HG03139 (cell line): ENCODE measurements around the gene HINT1.
"Not testable (repeated sequence)": the region's sequence is repeated elsewhere in the genome, so short reads cannot be mapped to it uniquely, and the experiment has no call there.

Source experiments
- ATAC-seq: cut with Tn5 transposase; IDR thresholded peaks from one replicate; pipeline ENCODE4 v1.9.1; 2021; ENCODE audit not compliant: unreplicated experiment

HINT1 gene

DNA sequence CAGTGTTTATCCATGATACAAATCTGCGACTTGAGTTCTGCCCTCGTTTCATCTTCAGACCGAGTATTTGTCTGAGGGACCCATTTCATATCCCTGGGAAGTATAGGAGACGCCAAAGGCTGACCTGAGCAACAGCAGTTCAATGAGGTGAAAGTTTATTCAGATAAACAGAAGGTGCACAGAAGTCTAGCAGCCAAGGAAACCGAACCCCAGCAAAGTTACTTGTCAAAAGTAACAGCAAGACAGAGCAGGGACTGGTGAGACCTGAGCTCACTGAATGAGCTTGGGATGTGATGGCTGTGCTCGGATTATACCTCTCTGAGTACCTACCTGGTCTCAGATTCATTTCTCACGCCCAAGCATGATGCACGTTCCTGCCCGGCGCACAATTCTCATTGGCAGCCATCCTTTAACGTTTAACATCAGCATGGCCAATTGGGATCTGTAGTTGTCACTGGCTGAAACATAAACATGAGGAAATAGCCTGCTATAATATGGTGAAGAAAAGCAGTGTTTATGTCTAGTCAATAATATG is 6.3 kb upstream of the HINT1 start:
- no peak for ATAC-seq

DNA sequence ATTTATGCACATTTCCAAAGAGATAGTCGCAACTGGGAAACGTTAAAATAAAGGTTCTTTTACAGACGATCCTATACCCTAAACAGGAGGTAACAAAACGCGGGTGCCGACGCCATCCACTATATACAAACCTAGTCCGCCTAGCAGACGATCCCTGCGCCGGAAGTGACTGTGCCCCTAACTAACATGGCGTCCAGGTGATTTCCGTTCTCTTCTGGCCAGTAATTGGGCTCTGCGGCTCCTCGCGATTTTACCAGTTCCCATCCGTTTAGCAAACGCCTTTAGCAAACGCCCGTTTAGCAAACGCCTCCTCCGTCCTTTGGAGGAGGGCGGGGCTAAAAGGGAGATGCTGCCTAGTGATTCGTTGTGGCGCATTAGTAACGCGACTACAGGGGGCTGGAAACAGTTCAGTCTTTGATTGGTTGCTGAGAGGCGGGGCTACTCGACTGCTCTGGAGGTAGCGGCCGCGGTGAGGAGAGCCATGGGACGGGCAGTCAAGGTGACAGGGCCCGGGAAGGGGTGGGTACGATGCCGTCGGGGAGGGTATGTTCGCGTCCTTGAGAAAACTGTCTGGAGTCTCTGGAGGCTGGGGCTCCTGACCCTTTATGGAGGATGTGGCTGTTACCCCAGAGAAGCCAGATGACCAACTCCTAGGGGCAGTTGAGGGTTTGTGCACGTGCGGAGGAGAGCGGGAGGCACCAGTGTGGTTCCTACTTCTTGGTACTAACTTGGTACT is 5.7 kb upstream of the HINT1 start, which contains the start of gene LYRM7:
LYRM7 (plus strand) TSS at position 405 of the 736 bp plus-strand sequence; CDS start at position 482, 77 bp downstream.
- ATAC-seq = peak; percentile 97

DNA sequence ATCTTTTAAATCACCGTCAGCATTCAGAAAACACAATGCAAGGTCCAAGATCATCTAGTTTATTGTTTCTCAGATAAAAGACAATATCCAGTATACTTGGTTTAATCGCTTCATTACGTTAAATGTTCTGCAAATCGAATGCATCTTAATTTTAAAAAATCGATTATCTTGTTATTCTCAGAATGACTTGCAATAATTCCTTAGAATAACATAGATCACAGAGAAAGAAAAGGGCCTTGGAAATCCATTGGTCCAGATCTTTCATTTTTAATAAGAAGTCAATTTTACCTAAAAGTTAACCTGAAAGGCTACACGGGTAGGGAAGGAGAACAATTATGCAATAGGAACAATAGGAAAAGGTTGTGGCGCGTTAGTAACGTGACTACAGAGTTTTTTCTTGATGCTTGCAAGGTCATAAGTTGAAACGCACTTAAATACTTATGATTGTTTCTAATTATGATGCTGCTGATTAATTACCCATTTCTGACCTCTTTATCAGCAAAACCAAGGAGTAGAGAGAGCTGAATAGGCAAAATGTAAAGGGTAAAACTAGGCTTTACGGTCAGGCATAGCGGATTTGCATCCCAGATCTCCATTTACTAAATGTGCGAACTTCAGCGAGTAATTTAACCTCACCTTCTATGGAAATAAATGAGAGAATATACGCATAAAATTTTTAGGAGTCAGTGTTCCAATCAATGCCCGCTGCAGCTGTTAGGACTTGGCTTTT is 4.9 kb upstream of the HINT1 start:
- no peak for ATAC-seq

DNA sequence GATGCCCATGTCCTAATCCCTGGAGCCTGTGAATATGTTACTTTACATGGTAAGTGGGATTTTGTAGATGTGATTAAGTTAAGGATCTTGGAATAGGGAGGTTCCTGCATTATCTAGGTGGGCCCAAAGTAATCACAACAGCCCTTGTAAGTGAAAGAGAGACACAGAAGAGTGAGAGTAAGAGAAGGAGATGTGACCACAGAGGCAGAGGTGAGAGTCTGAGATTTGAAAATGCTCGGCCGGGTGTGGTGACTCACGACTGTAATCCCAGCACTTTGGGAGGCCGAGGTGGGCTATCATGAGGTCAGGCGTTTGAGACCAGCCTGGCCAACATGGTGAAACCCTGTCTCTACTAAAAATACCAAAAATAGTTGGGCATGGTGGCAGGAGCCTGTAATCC is 2.6 kb upstream of the HINT1 start:
- no peak for ATAC-seq

DNA sequence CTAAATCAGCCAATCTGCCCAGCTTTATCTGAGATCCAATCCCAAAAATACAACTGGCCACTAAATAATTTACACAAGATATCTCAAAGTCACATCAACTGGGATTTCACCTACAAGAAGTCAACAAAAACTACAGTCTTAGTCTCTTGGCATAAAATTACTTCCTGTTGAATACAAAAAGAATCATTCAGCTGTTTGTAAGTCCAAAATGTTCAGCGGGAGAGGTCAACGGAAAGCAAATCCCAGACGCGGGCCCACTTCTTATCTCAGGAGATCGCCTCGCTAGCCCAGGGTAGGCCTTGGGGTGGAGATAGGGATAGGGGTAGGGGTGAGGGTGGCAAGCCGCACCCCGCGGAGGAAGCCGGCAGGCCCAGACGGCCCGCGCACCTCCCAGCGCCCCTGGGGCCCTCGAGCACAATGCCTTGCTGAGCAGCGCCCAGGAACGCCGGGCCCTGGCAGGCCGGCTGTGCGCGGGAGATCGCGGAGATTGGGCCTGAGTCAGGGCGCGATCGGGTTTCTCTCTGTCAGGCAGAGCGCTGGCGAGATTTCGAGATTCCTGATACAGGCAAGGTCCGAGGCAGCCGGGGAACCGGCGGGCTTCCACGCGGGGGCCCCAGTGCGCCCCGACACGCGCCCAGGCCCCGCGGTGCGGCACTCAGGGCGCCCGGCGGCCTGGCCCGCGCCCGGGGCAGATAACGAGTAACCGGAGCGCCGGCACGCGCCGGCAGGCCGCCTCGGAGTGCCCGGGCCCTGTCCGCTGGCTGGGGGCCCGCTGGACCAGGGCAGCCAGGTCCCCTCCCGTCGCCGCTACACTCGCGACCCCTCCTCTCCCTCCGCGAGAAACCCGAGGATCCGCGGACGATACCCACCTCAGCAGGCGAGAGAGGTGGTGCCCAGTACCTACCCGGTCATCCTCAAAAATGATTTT is 601 bp downstream of the HINT1 start:
- peak; percentile 60 for ATAC-seq

DNA sequence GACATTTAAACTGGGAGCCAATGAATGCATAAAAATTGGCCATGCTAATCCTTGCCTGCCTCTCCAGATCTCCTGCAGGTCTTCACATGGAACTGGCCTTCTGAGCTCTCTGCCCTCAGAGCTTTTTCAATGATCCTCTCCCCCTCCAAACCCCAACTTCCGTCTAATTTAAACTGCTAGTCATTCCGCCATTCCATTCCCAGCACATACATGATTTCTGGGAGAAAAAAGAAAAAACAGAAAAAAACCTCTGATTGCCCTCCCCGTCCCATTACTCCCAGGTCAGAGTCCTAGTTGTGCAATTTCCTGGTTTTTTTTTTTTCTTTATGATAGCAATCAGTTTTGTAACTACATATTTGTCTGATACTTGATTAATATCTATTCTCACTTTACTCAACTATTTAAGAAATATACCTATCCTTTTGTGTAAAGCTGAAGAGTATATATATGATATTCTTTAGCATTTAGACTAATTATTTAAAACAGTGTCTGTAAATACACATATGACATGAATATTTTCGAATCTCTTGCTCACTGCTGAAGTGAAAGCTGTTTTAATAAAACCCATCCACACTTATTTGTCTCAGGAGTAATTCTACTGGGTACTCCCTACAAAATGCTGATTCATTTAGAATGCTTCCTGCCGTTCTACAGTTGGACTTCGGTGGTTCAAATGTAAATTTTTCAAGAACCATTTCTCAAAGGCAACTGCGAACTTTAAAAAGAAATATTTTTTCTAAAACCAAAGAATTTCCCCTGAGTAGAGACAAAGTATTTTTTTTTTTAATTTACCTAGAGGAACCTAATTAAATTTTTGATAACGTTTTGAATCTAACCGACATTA is 1.6 kb downstream of the HINT1 start:
- no peak for ATAC-seq

DNA sequence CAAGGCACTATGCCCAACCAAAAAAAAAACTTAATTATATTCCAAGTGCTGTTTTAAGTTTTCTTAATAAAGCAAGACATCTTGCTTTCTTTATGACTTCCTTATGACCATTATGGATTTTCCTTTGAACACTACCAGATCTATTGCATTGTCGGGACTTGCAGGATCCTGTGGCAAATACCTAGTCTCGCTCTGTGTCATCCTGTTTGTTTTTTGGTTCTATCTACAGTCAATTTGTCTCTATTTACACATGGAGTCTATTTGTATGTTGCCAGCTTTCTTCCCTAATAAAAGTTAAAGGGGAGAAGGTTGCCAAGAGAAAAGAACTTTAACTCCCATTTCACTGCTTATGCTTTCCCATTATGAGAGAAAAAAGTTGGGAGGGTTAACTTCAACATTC is 4.9 kb downstream of the HINT1 start:
- no peak for ATAC-seq

DNA sequence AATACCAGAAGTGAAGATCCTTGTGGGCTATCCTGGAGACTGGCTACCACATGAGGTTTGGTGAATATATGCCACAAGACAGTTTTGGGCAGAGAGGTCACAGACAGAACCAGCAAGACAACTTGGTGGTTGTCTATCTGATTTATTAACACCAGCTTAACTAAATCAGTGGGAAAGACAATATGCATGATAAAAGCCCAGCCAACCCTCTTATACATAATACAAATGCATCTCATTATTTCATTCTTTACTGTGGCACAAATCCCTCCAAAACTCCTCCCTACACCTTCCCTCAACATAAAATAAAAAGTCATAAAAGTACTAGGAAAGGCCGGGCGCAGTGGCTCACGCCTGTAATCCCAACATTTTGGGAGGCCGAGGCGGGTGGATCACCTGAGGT is 8.1 kb downstream of the HINT1 start:
- ATAC-seq = no peak

DNA sequence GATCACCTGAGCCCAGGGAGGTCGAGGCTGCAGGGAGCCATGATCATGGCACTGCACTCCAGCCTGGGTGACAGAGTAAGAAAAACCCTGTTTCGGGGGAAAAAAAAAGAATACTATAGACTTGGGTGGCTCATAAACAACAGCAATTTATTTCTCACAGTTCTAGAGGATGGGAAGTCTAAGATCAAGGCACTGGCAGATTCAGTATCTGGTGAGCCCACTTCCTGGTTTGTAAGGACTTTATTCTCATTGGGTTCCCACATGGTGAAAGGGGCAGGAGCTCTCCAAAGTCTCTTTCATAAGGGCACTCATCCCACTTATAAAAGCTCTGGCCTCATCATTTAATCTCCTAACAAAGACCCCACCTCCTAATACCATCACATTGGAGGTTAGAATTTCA is 8.7 kb downstream of the HINT1 start:
- ATAC-seq = no peak

DNA sequence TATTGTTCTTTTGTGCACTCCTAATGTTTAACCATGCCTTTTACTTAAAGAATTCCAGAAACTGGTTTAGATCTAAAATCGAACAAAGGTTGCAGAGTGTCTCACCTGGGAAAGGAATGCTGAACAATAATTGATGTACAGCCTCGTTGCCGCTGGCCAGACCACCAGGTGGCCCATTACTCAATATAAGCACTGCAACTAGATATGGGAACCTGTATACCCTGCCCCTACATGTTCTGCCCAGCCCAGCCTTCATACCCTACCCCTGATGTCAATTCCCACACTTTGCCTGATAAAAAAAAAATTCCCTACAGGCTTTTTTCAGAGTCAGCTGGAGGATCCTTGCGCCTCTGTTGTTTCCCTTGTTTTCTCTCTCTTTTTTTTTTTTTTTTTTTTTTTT is 13.8 kb downstream of the HINT1 start:
- ATAC-seq = no peak

DNA sequence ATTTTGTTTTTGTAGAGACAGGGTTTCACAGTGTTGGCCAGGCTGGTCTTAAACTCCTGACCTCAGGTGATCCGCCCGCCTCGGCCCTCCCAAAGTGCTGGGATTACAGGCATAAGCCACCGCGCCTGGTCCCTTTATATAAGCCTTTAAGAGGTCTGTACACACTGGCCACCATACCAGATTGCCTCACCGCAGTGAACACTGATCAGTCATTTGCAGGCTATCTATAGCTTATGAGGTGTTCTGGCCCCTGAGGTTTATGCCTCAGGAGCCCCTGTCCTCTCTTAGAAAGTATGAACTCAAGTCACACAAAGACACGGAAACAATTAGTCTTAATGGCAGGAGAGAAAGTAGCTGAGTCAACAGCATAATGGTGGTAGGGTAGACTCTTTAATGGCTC is 14.6 kb downstream of the HINT1 start:
- no peak for ATAC-seq

DNA sequence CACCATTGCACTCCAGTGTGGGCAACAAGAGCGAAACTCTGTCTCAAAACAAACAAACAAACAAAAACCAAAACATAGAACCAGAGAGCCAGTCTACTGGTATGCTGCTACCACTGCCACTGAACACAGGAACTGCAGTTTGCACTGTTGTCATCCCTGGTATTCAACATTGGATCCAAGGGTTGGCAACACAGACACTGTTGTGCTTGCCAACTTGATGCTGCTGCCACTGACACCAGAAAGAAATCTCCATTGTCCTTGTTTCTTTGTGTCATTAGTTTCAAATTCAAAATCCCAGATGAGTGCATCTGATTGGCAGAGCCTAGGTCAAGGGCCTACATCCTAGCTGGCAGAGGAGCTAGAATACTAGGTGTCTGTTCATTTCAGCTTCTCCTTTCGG is 16.2 kb downstream of the HINT1 start:
- no peak for ATAC-seq

DNA sequence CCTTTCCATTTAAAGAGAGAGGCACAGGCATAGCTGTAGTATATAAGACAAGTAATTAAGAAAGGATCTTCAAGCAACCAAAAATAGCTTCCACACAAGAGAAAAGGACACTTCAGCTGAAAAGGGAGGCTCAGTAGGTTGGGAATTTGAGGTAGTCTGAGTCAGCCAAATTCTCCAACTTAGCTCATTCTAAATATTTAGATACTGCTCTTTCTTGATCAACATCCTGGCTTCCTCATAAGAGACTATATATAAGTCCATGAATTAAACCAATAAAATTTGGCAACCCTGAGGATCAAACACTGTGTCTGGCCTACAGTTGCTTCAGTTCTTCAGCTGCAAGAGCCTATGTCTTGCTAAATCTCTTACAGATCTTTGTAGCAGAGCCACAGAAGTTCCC is 17.8 kb downstream of the HINT1 start:
- ATAC-seq = no peak

DNA sequence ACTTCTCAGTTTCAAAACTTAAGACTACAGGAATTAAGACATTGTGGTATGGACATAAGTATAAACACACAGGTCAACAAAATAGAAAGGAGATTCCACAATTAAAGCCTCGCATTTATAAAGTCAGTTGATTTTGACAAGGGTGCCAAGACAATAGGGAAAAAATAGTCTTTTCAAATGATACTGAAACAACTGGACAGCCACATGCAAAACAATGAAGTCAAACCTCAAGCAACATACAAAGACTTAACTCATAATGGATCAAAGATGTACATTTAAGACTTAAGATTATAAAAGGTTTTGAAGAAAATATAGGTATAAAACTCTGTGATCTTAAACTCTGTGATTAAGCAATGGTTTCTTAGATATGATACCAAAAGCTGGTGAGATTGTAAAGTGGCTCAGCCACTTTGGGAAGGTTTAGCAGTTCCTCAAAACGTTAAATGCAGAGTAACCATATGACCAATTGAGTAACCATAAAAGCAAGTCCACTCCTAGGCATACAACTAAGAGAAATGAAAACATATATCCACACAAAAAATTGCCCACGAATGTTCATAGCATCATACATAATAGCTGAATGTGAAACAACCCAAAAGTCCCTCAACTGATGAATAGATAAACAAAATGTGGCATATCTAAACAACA is 22.0 kb downstream of the HINT1 start:
- ATAC-seq = no peak

DNA sequence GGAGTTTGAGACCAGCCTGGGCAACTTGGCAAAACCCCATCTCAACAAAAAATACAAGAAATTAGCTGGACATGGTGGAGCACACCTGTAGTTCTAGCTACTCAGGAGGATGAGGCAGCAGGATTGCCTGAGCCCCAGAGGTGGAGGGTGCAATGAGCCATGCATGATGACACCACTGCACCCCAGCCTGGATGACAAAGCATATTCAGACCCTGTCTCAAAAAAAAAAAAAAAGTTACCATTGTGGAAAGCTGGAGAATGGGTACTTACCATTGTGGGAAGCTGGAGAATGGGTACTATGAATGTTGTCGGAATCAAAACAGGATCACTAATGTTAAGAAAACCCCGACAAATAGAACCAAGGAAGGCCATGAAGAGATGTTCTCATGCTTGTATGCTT is 25.7 kb downstream of the HINT1 start:
- no peak for ATAC-seq

DNA sequence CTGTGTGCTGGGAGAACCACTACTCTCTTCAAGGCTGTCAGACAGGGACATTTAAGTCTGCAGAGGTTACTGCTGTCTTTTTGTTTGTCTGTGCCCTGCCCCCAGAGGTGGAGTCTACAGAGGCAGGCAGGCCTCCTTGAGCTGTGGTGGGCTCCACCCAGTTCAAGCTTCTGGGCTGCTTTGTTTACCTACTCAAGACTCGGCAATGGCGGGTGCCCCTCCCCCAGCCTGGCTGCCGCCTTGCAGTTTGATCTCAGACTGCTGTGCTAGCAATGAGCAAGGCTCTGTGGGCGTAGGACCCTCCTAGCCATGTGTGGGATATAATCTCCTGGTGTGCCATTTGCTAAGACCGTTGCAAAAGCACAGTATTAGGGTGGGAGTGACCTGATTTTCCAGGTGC is 26.6 kb downstream of the HINT1 start:
- ATAC-seq = not testable (repeated sequence)

DNA sequence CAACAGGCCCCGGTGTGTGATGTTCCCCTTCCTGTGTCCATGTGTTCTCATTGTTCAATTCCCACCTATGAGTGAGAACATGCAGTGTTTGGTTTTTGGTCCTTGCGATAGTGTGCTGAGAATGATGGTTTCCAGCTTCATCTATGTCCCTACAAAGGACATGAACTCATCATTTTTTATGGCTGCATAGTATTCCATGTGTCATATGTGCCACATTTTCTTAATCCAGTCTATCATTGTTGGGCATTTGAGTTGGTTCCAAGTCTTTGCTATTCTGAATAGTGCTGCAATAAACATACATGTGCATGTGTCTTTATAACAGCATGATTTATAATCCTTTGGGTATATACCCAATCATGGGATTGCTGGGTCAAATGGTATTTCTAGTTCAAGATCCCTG is 32.0 kb downstream of the HINT1 start:
- ATAC-seq = not testable (repeated sequence)

DNA sequence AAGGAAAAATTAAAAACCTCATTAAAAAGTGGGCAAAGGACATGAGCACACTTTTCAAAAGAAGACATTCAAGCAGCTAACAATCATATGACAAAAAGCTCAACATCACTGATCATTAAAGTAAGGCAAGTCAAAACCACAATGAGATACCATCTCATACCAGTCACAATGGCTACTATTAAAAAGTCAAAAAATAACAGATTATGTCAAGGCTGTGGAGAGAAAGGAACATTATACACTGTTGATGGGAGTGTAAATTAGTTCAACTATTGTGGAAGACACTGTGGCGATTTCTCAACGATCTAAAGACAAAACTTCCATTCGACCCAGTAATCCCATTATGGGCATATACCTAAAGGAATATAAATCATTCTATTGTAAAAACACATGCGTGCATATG is 35.8 kb downstream of the HINT1 start:
- no peak for ATAC-seq

DNA sequence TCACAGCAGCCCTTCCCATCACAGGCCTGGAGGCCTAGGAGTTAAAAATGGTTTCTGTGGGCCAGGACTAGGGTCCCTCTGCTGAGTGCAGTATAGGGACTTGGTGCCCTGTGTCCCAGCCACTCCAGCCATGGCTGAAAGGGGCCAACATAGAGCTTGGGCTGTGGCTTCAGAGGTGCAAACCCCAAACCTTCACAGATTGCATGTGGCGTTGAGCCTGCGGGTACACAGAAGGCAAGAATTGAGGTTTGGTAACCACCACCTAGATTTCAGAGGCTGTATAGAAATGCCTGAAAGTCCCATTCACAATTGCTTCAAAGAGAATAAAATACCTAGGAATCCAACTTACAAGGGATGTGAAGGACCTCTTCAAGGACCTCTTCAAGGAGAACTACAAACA is 37.8 kb downstream of the HINT1 start:
- not testable (repeated sequence) for ATAC-seq

DNA sequence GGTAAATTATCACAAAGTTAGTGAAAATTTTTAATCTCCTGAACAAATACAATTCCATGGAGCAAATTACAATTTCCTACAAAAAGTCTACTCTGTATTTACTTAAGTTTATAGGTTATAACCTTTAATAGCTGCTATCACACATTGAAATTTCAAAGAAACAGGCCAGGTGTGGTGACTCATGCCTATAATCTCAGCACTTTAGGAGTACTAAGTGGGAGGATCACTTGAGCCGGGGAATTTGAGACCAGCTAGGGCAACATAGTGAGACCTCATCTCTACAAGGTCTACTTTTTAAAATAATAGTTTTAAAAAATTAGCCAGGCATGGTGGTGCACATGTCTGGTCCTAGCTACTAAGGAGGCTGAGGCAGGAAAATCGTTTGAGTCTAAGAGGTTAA is 50.3 kb downstream of the HINT1 start:
- ATAC-seq = no peak
